SK-N-SH (cell line): ENCODE results near the gene ADAMTS20. TPM values are rescaled to one million over a fixed set of nuclear protein-coding genes. Genes with fewer than 3 reads are reported as not detected.

ENCODE experiments used
- CTCF ChIA-PET: fragments of 300-600, 350-600 bp; formaldehyde crosslinking; extraction: SDS; loops from one replicate; lab custom pipeline; 2021; lab: Yijun Ruan, JAX
- POLR2A ChIA-PET: fragments of 350-600 bp; sonication (Branson Sonifier 250); formaldehyde crosslinking; extraction: SDS; loops from one replicate; lab custom pipeline; 2020; ENCODE audit warnings: antibody characterized with exemption, inconsistent platforms; lab: Yijun Ruan, JAX
- DNase-seq: peaks from one replicate; pipeline ENCODE4 v3.0.0; 2012
- H2AFZ ChIP-seq: fragments of 200-600 bp; sonication (generic); 2 replicates; pipeline ENCODE4 v1.8.1; 2016; ENCODE audit warnings: antibody characterized with exemption, mild to moderate bottlenecking, low read depth
- H3F3A ChIP-seq: fragments of 200-600 bp; sonication (generic); replicated peaks from 2 replicates; pipeline ENCODE3; 2016; ENCODE audit warnings: antibody characterized with exemption, mild to moderate bottlenecking; ENCODE audit not compliant: insufficient read depth
- H3K27ac ChIP-seq, 2 experiments: fragments of 200-500 bp in 1 of 2; fragments of 200-600 bp in 1 of 2; sonication (Bioruptor generic) in 1 of 2; sonication (generic), shearing (Covaris generic) in 1 of 2; 2 replicates each; pipeline versions ENCODE4 v1.5.1 to v1.6.1; 2014 to 2016; ENCODE audit warnings: low read depth in 2 of 2, inconsistent platforms in 1 of 2, low read length in 1 of 2, mild to moderate bottlenecking in 1 of 2, mixed read lengths in 1 of 2
- H3K27me3 ChIP-seq: fragments of 200-600 bp; sonication (generic), shearing (Covaris generic); 2 replicates; pipeline ENCODE4 v1.6.1; 2016; ENCODE audit warnings: mixed run types; ENCODE audit not compliant: insufficient read depth
- H3K36me3 ChIP-seq, 2 experiments: fragments of 200-500 bp in 1 of 2; fragments of 200-600 bp in 1 of 2; sonication (Bioruptor generic) in 1 of 2; sonication (generic) in 1 of 2; replicated peaks in 1 of 2; 2 replicates each; pipeline versions ENCODE3 to v1.5.1; 2014 to 2016; ENCODE audit warnings: low read length in 1 of 2, mild to moderate bottlenecking in 1 of 2; ENCODE audit not compliant: insufficient read depth in 2 of 2, control insufficient read depth in 1 of 2
- H3K4me1 ChIP-seq, 2 experiments: fragments of 200-500 bp in 1 of 2; fragments of 200-600 bp in 1 of 2; sonication (Bioruptor generic) in 1 of 2; sonication (generic), shearing (Covaris generic) in 1 of 2; 2 replicates each; pipeline versions ENCODE4 v1.5.1 to v1.6.1; 2014 to 2016; ENCODE audit warnings: low read depth in 1 of 2, low read length in 1 of 2, mixed run types in 1 of 2; ENCODE audit not compliant: insufficient read depth in 2 of 2, control insufficient read depth in 1 of 2
- H3K4me2 ChIP-seq: fragments of 200-600 bp; sonication (generic), shearing (Covaris generic); 2 replicates; pipeline ENCODE4 v1.6.1; 2017; ENCODE audit warnings: mixed run types
- H3K4me3 ChIP-seq, 2 experiments: fragments of 200-500 bp in 1 of 2; fragments of 200-600 bp in 1 of 2; sonication (Bioruptor generic) in 1 of 2; sonication (generic), shearing (Covaris generic) in 1 of 2; 2 replicates each; pipeline versions ENCODE4 v1.5.1 to v1.8.1; 2014 to 2016; ENCODE audit warnings: low read depth in 2 of 2, inconsistent platforms in 1 of 2, low read length in 1 of 2, mild to moderate bottlenecking in 1 of 2, mixed read lengths in 1 of 2, moderate library complexity in 1 of 2
- H3K79me2 ChIP-seq: fragments of 200-600 bp; sonication (generic); 2 replicates; pipeline ENCODE4 v1.8.1; 2017; ENCODE audit warnings: mild to moderate bottlenecking; ENCODE audit not compliant: insufficient read depth
- H3K9ac ChIP-seq: fragments of 200-600 bp; sonication (generic); 2 replicates; pipeline ENCODE4 v1.6.1; 2017; ENCODE audit warnings: mixed run types
- H3K9me2 ChIP-seq: fragments of 200-600 bp; sonication (generic); 2 replicates; pipeline ENCODE4 v1.6.1; 2017; ENCODE audit warnings: mixed run types
- H3K9me3 ChIP-seq: fragments of 200-600 bp; sonication (generic); 2 replicates; pipeline ENCODE4 v1.6.1; 2017; ENCODE audit warnings: mixed run types, mild to moderate bottlenecking, moderate library complexity
- H4K20me1 ChIP-seq: fragments of 200-600 bp; sonication (generic); 2 replicates; pipeline ENCODE4 v1.6.1; 2017; ENCODE audit warnings: mild to moderate bottlenecking, mixed run types; ENCODE audit not compliant: insufficient read depth
- ELF1 ChIP-seq: IDR thresholded peaks from 2 replicates; pipeline ENCODE4 v1.4.0; 2012
- EZH2phosphoT487 ChIP-seq: fragments of 200-600 bp; sonication (generic); IDR thresholded peaks from 2 replicates; pipeline ENCODE4 v1.6.1; 2017; ENCODE audit warnings: low read depth, mixed run types, mild to moderate bottlenecking, antibody characterized with exemption, moderate library complexity, borderline replicate concordance
- FOSL2 ChIP-seq: IDR thresholded peaks from 2 replicates; pipeline ENCODE4 v1.4.0; 2012; ENCODE audit warnings: low read depth, mild to moderate bottlenecking, moderate library complexity, borderline replicate concordance
- FOXM1 ChIP-seq: IDR thresholded peaks from 2 replicates; pipeline ENCODE4 v1.4.0; 2012; ENCODE audit warnings: low read depth, mild to moderate bottlenecking
- GABPA ChIP-seq: IDR thresholded peaks from 2 replicates; pipeline ENCODE4 v1.4.0; 2012; ENCODE audit warnings: low read depth, mild to moderate bottlenecking
- GATA2 ChIP-seq: sonication (generic); formaldehyde crosslinking; IDR thresholded peaks from 2 replicates; pipeline ENCODE4 v1.5.0; 2020; ENCODE audit warnings: mild to moderate bottlenecking, missing genetic modification reagents
- IRF3 ChIP-seq: fragments of 150-350 bp; IDR thresholded peaks from 2 replicates; pipeline ENCODE4 v1.6.1; 2016; ENCODE audit warnings: mild to moderate bottlenecking, low read depth, low read length
- JUND ChIP-seq: IDR thresholded peaks from 2 replicates; pipeline ENCODE4 v1.4.0; 2012
- NRF1 ChIP-seq: IDR thresholded peaks from 2 replicates; pipeline ENCODE4 v1.6.1; 2012; ENCODE audit warnings: low read depth, mild to moderate bottlenecking, low read length
- PBX3 ChIP-seq: IDR thresholded peaks from 2 replicates; pipeline ENCODE4; 2012
- RCOR1 ChIP-seq: fragments of 150-350 bp; IDR thresholded peaks from 2 replicates; pipeline ENCODE4 v1.6.1; 2017; ENCODE audit warnings: antibody characterized with exemption, low read length
- REST ChIP-seq: IDR thresholded peaks from 2 replicates; pipeline ENCODE4 v1.6.1; 2012; ENCODE audit warnings: mild to moderate bottlenecking, low read depth, low read length, moderate library complexity
- RFX5 ChIP-seq: IDR thresholded peaks from 2 replicates; pipeline ENCODE4 v1.6.1; 2012; ENCODE audit warnings: mild to moderate bottlenecking, improper control_type of control experiment, low read length
- RXRA ChIP-seq: IDR thresholded peaks from 2 replicates; pipeline ENCODE4 v1.4.0; 2012; ENCODE audit warnings: low read depth, mild to moderate bottlenecking, borderline replicate concordance
- SMC3 ChIP-seq: IDR thresholded peaks from 2 replicates; pipeline ENCODE4 v1.6.1; 2012; ENCODE audit warnings: low read depth, low read length, improper control_type of control experiment
- USF1 ChIP-seq: IDR thresholded peaks from 2 replicates; pipeline ENCODE4 v1.4.0; 2012; ENCODE audit warnings: low read depth, borderline replicate concordance
- USF2 ChIP-seq: fragments of 150-350 bp; IDR thresholded peaks from 2 replicates; pipeline ENCODE4 v1.6.1; 2017; ENCODE audit warnings: antibody characterized with exemption, low read length, low read depth, borderline replicate concordance
- WGBS: methylation state at CpG from one replicate; pipeline ENCODE4 v1.1.6; 2017; ENCODE audit warnings: low lambda C conversion rate; 5-methylcytosine and 5-hydroxymethylcytosine counted together
- polyA plus RNA-seq, 3 experiments: library from polyadenylated mRNA; depleted of rRNA; stranded (reverse); fragments of >200 nt; gene quantifications; 2 replicates each; pipeline ENCODE4 v1.2.3, GENCODE V29; 2012

Gene ADAMTS20
- polyA plus RNA-seq, 1 of the 3 experiments (the other 2 are of a cell fraction): not detected

GRCh38 chr12:43332977-43333640, 218.9 kb downstream of the ADAMTS20 start (continued):
- TF ChIP-seq REST: no peak
- no peak for TF ChIP-seq ELF1
- TF ChIP-seq RCOR1: peak; percentile 42; the same call in 1 of the 2 replicates
- TF ChIP-seq SMC3: no peak
- no peak for TF ChIP-seq GABPA
- 0 out of 2 replicates have a peak, but pooled peaks have one; percentile 5 for TF ChIP-seq USF1
- TF ChIP-seq EZH2phosphoT487: no peak
- peak; percentile 95 for TF ChIP-seq JUND
- peak; percentile 91 for TF ChIP-seq GATA2 (CRISPR knock-in tag)

- Histone ChIP-seq H3K4me2 (no peak overlapping the region), H3K27me3 (no peaks in the 10 kb centered on the region), H3F3A (peaks cover 5% of the 10 kb centered on the region), H3K9me3 (no peaks in the 10 kb centered on the region), H4K20me1 (no peaks in the 10 kb centered on the region), H3K36me3 (no peaks in the 10 kb centered on the region), H2AFZ (no peak overlapping the region), H3K27ac (no peak overlapping the region), H3K4me1 (peaks cover 4% of the 10 kb centered on the region in 2 experiments; a peak in 2 of 4 replicates), H3K9me2 (no peaks in the 10 kb centered on the region), H3K4me3 (no peak overlapping the region), H3K9ac (no peak overlapping the region), H3K79me2 (no peaks in the 10 kb centered on the region)
- DNase-seq: no peak
- CTCF ChIA-PET: interaction anchor here (1.1 to 1.3 kb wide), 2 partner anchors 763 to 860 kb away, joined by 3 to 4 read pairs; no protein-coding TSS in a partner anchor
- 69% methylated on average over 3 of the region's 3 CpGs for WGBS
- POLR2A ChIA-PET: no interaction called here
- TF ChIP-seq NRF1 (no peak), FOXM1 (no peak), SMC3 (no peak), USF2 (no peak), IRF3 (no peak), PBX3 (no peak), REST (no peak), RXRA (no peak), RFX5 (no peak), JUND (no peak), FOSL2 (no peak)
These were observed 220.1 kb downstream of the ADAMTS20 start for GRCh38 chr12:43331935-43332334.
